Measurements from ENCODE around the gene TAS2R39.
"Not testable (repeated sequence)": the region's sequence is repeated elsewhere in the genome, so short reads cannot be mapped to it uniquely, and the experiment has no call there.

The TAS2R39 gene

DNA sequence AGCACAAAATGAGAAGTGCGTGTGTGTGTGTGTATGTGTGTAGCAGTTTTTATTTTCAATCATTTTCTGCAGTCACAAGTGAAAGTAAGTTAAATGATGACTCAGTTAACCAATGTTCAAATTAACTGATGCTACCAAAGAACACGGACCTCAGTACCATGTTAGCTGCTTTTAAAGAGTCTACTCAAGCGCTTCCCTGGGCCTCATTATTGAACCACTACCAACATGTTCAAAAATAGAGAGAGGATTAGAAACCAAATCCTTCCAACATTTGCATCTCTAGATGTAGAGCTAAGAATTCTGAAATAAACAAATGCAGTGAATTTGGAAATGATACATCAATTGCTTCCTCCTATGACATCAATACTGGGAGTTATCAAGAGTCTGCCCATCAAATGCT lies at the start of gene TAS2R39:
Gene TAS2R39 (plus strand): TSS at position 396 of the 400 bp plus-strand sequence. CDS start 0 bp downstream, at position 396.
- no peak for DNase-seq (ENCODE audit: low read depth in 2 of 2)

DNA sequence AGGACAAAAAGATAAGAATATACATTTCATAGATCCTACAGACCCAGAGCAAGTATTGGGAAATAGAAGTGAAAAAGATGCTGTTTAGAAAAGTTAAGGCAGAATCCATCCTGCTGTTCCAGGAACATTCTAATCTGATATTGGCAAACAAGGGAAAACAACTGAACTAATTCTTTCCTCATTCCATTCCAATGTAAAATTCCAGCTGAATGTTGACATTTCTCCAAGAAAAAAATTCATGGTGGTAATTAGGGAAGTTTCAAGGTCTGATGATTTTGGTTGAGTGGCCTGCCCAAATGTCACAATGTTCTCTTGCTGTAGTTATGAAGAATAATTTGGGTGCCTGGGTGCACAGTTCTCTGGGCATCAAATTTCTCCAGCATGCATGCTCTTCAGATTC lies 36.1 kb upstream of the TAS2R39 start:
- no peak for DNase-seq (ENCODE audit: low read depth in 2 of 2)

DNA sequence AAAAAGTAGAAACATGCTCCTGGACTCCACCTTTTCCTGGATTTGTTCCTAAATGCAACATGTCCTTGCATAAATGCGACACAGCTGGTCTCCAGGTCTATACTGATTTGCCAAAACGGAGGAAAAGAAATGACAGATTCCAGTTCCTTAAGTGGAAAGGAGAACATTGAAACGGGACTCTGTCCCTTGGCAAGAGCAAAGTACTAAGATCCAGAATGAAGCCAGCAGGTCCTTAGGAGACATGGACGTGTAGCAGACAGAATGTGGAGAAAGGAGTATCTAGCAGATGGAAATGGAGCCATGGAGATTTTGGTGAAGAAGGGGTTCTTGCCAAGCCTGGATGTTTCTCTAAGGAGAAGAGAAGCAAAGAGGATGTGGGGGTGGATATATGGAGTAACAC lies 35.2 kb upstream of the TAS2R39 start:
- DNase-seq (ENCODE audit: low read depth in 2 of 2), result no peak

DNA sequence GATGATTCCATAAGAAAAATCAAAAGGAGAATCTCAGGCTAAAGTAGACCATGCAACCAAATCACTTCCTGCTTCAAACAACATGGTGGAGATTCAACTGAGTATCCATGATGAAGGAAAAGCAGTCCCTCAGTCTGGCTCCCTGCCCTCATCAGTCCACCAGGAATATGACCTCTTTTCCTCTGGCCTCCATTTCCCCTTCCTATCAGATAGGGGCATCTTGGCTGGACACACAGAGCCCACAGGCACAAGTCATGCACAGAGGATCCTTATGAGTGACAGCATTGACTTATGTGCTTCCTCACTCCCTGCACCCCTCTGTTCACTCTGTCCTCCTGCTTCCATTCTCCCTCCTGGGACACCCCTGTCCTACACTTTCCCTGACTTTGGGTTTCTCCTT lies 34.6 kb upstream of the TAS2R39 start:
- DNase-seq (ENCODE audit: low read depth in 2 of 2), result no peak

DNA sequence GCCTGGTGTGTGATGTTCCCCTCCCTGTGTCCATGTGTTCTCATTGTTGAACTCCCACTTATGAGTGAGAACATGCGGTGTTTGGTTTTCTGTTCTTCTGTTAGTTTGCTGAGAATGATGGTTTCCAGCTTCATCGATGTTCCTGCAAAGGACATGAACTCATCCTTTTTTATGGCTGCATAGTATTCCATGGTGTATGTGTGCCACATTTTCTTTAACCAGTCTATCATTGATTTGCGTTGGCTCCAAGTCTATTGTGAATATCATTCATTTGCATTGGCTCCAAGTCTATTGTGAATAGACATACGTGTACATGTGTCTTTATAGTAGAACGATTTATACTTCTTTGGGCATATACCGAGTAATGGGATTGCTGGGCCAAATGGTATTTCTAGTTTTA lies 32.5 kb upstream of the TAS2R39 start:
- not testable (repeated sequence) for DNase-seq (ENCODE audit: low read depth in 2 of 2)

DNA sequence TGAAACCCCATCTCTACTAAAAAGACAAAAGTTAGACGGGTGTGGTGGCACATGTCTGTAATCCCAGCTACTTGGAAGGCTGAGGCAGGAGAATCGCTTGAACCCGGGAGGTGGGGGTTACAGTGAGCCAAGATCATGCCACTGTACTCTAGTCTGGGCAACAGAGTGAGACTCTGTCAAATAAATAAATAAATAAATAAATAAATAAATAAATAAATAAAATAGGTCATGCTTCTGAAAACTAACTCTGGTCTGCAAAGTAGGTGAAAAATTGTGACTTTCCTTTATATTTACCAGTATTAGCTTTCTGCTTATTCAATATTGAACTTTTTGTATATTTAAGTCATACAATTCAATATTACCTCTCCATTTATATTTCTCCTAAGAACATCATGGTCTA lies 24.6 kb upstream of the TAS2R39 start:
- DNase-seq (ENCODE audit: low read depth in 2 of 2), result not testable (repeated sequence)

DNA sequence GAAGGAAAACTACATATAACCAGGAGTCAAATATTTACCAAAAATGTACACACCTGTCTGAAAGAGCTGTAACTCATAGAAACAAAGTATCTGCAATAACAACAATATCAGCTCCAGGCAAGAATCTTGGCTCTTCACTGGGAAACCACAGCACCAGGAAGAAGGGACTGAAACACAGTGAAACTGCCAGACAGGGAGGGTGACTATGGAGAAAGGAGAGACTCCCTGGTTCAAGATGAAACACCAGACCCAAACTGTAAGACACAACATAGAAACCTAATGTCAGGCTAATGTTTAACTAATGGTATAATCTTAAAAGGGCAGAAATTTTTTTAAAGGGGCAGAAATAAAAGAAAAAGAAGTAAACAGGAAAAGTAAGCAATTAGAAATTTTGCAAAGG lies 11.5 kb upstream of the TAS2R39 start:
- DNase-seq (ENCODE audit: low read depth in 2 of 2), result no peak

DNA sequence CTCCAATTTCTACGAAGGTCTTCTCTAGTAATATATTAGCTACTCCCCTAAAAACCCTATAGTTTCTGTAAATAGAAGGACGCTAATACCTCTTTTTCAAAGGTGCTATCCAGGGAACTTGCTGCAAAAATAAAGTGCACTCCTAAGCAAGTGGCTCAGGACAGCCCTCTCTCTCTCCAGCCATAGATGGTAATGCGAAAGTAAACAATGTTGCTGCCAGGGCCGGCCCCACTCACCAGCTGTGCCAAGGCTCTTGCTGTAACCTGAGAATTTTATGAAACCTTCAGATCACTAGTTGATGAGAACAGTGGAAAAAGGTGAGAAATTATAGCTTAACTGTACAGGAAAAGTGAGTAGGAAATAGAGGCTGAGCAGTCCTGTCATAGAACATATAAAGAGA lies 10.9 kb upstream of the TAS2R39 start:
- no peak for DNase-seq (ENCODE audit: low read depth in 2 of 2)

DNA sequence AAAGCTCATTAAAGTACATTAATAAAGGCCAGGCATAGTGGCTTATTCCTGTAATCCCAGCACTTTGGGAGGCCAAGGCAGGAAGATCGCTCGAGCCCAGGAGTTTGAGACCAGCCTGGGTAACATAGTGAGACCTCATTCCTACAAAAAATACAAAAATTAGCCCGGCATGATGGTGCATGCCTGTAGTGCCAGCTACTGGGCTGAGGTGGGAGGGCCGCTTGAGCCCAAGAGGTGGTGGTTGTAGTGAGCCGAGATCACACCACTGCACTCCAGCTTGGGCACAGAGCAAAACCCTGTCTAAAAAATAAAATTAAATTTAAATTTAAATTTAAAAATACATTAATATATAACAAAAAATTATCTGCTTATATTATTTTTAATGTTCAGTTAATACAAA lies 7.1 kb upstream of the TAS2R39 start:
- no peak for DNase-seq (ENCODE audit: low read depth in 2 of 2)

DNA sequence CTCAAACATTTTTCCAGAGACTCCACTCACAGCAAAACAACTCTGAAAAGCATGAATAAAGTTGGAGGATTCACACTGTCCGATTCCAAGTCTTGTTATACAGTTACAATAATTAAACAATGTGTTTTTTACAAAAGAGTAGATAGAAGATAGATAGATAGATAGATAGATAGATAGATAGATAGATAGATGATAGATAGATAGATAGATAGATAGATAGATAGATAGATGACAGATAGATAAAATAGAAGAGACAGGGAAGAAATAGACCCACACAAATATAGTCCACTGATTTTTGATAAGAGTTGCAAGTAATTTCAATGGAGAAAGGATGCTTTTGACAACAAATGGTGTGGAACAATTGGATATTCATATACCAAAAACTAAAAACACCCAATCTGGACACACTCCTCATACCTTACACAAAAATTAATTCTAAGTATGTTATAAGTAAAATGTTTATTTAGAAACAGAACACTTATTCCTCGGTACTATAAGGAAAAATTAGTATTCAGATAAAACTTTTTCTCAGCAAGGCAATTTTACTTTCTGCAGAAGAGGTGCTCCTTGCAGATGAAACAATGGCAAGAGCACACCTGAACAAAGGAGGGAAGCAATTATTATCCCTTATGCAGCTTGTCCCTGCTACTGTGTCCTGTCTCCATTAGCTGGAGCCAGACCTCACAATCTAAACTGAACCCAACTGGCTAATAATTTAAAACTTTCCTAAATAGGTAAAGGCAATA lies 5.7 kb upstream of the TAS2R39 start:
- DNase-seq (ENCODE audit: low read depth in 2 of 2), result no peak

DNA sequence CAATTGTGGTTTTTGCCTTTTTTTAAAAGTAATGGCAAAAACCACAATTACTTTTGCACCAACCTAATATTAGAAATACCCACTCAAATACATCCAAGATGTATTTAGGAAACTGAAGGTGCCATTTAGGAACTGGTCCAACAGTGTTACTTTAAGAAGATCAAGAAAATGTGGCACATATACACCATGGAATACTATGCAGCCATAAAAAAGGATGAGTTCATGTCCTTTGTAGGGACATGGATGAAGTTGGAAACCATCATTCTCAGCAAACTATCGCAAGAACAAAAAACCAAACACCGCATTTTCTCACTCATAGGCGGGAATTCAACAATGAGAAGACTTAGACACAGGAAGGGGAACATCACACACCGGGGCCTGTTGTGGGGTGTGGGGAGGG lies 2.4 kb upstream of the TAS2R39 start:
- DNase-seq (ENCODE audit: low read depth in 2 of 2), result not testable (repeated sequence)

DNA sequence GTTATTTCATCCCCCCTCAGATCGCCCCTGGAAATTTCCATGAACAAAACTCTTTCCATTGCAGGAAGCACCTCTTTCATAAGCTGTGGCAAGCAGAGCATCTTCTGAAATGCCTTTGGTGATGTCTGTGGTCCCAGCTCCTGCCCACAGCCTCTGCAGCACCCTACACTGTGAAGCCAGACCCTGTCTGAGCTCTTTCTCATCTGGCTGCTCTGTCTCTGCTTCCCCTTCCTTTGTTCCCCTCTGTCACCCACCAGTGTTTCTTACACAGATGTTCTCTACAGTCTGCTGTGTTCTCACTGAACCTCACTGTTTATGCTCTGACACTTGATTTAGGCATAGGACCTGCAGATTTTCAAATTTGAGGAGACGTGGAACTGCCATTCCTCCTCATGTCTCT lies 1.9 kb upstream of the TAS2R39 start:
- no peak for DNase-seq (ENCODE audit: low read depth in 2 of 2)

DNA sequence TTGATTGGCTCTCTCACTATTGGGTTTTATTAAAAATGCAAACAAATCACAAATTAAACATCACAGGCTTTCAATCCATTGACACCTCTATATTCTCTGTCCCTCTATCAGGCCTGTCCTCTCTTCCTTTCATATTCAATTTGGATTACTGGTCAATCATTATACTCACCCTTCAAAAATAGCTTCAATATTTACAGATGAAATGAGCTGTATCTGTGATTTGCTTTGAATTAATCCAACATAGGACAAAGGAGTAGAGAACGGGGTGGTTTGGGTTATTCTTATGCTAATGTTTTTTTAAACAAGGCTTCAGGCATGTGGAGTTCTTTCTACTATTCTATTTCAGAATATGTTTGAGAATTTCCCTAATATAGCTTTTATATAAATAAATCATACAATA lies 2.3 kb downstream of the TAS2R39 start:
- DNase-seq (ENCODE audit: low read depth in 2 of 2), result no peak

DNA sequence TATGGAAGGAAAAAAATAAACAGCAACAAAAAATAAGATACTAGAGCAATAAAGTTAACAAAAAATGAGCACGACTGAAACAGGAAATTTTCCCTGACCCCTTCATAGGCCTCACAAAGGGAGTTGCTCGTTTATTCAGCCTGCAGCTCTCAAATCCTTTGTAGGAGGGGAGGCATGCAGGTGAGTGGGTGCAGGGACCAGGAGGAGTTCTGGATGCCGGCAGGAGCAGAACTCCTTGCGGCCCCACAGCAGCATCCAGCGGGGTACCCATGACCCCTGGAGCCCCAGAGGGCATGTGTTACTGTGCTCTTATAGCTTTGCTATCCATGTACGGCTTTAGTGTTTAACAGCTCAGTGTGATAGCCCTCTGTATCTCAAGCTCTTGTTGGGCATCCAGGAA lies 5.8 kb downstream of the TAS2R39 start:
- no peak for DNase-seq (ENCODE audit: low read depth in 2 of 2)

DNA sequence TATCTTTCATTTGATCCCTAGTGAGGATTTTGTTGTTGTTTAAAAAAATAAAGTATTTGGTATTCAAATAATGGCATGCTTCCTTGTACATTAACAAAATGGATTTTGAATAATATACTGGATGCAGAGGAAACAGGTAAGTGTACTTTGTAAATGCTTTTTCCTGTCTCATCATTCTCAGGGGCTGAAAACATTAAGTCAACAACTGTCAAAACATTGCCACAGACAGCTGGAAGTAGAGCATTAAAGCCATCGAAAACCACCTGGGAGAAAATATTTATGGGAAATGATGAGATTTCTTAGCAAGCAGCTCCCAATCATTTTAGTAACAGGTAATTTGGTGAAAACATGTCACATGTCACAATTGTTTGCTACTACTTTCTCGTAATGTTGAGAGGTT lies 10.7 kb downstream of the TAS2R39 start:
- no peak for DNase-seq (ENCODE audit: low read depth in 2 of 2)

DNA sequence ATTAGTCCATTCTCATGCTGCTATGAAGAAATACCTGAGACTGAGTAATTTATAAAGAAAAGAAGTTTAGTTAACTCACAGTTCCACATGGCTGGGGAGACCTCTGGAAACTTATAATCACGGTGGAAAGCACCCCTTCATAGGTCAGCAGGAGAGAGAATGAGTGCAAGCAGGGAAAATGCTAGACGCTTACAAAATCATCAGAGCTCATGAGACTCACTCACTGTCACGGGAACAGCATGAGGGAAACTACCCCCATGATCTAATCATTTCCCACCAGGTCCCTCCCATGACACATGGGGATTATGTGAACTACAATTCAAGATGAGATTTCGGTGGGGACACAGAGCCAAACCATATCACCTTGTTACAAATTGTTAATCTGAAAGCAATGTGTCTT lies 15.8 kb downstream of the TAS2R39 start:
- no peak for DNase-seq (ENCODE audit: low read depth in 2 of 2)

DNA sequence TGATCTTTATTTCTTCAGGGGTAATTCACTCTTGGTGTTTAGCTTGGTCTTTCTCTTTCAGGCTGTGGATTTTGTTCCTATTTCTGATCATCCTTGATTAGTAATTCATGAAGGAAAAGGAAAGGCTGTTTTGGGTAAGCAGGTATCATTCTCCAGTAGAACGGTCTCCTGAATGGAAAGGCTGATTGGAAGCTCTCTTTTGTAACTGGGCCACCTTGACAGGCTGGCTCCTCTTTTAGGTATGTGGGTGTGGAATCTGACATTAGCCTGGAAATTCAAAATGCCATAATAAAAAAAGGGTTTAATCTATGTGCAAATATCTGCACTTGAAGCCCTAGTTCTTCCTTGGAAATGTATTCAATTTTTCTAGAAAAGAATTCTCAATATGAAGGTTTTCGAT lies 18.9 kb downstream of the TAS2R39 start:
- no peak for DNase-seq (ENCODE audit: low read depth in 2 of 2)

DNA sequence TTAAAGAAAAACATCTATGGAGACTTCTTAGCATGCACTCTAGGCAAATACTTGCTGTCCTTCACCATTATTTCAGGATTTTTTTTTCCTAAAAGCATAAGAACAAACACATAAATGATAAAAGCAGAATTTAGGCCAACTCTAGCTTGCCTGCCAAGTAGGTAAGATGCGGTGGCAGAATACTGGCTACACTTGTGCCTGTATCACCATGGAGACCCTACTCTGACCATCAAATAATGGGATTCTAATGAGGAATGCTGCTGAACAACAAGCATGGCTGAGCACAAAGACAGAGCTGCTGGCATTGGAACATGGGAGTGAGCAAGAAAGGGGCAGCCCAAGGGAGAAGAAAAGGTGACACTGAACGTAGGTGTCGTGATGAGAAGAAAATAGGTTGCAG lies 20.2 kb downstream of the TAS2R39 start:
- DNase-seq (ENCODE audit: low read depth in 2 of 2), result no peak

DNA sequence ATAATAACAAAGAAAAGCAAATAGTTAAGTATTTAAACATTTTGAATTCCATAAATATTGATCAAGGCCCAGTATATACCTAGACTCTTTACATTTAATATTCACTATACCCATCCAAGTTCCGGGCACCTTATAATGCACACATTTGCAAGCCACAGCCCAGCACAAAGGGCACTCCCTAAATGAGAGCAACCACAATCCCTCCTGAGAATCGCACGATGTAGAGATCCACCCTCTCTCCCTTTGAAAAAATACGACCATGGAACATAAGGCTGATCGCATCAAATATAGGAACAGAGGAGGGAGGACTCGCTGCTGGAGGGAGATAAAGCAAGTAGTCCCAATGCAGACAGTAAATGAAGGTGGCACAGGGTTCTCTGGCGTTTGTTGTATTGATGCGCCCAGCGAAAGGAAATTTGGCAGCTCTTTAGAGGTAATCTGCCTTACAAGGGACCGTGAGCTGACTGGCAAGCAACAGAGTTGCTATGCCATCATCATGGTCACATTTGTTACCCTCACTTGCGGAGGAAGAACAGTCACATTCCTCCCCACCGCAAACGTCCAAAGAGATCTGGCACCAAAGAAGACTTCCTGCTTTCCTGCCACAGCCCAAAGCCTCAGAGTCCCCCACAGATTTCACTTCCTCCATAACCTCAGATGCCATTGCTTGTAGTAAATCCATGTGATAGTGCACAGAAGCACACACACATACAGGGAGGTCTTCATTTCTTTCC lies 22.5 kb downstream of the TAS2R39 start:
- no peak for DNase-seq (ENCODE audit: low read depth in 2 of 2)

DNA sequence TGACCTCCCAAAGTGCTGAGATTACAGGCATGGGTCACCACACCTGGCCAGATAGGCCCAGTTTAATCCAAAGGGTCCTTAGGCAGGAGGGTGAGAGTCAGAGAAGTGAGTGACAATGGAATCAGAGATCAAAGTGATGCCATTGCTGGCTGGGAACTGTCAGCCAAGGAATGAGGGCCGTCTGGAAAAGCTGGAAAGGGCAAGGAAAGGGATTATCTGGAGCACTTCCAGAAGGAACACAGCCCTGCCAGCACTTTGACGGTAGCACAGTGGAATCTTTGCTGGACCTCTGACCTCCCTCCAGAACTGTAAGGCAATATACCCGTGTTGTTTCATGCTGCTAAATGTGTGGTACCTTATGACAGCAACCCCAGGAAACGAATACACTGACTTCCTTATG lies 27.3 kb downstream of the TAS2R39 start:
- DNase-seq (ENCODE audit: low read depth in 2 of 2), result no peak

DNA sequence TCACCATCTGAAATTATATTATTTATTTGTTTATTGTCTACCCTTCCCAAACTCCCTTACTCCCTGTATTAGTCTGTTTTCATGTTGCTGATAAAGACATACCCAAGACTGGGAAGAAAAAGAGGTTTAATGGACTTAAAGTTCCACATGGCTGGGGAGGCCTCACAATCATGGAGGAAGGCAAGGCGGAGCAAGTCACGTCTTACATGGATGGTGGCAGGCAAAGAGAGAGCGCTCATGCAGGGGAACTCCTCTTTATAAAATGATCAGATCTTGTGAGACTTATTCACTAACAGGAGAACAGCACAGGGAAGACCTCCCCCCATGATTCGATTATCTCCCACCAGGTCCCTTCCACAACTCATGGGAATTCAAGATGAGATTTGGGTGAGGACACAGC lies 30.3 kb downstream of the TAS2R39 start:
- not testable (repeated sequence) for DNase-seq (ENCODE audit: low read depth in 2 of 2)

DNA sequence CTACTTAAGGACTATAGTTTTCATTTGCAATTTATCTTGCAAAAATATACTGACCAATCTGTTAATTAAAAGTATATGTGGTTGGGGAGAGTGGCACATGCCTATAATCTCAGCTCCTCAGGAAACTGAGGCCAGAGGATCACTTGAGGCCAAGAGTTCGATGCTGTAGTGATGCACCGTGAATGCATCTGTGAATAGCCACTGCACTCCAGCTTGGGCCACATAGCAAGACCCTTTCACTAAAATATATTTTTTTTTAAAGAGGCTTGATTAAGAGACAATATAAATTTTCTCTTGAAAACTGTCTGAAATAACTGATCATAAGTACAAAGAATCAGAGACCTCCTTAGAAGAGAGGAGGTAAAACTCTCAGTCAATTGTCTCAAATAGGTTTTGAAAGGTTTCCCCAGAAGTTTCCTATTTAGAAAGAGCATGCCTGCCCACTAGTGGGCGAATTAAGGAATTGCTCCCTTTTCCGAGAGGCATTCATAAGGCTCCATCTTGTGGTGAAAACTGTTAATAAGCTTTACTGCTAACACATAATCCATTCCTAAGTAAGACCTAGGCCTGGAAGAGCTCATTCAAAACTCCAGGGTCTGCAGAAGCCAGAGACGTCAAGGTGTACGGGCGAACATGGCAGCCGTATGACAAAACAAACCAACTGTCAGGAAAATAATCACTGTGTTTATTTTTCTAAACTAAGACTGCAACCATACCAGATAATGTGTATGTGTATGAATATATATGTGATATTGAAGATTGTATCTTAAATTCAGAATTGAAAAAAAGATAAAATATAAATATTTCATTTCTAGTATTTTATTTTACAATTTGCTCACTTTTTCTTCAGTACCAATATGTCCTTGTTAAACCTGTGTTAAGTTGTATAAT lies 31.8 kb downstream of the TAS2R39 start:
- peak; percentile 23 to 30 for DNase-seq (ENCODE audit: low read depth in 2 of 2)
